Panc1 (cell line): ENCODE data around the gene LRRFIP1. TPM values are rescaled to one million over a fixed set of nuclear protein-coding genes. Genes with fewer than 3 reads are reported as not detected.
A peak's percentile ranks its signal among the peaks of the same experiment; 100 is the strongest.
"Not testable (repeated sequence)": the region's sequence is repeated elsewhere in the genome, so short reads cannot be mapped to it uniquely, and the experiment has no call there.

Experiments
- ATAC-seq: fragments of 200-7000 bp; cut with Tn5 transposase; 2 replicates; pipeline ENCODE4 v1.9.1; 2020; ENCODE audit warnings: mild to moderate bottlenecking, moderate library complexity
- BruUV-seq: library from RNA; stranded (reverse); fragments of 400-500 nt; replicated peaks from 2 replicates; lab custom pipeline; 2021; lab: Mats Ljungman, UMichigan
- CTCF ChIA-PET: fragments of 300-600 bp; sonication (Branson Sonifier 250); formaldehyde crosslinking; loops from one replicate; lab custom pipeline; 2022; ENCODE audit warnings: antibody characterized with exemption; lab: Charles Lee
- POLR2A ChIA-PET: fragments of 300-600 bp; sonication (Branson Sonifier 250); formaldehyde crosslinking; loops from one replicate; lab custom pipeline; 2022; ENCODE audit warnings: antibody characterized with exemption; lab: Charles Lee
- DNase-seq: peaks from one replicate; pipeline ENCODE4 v3.0.0-alpha.2; 2010; ENCODE audit warnings: low read depth, low spot score
- H3K27ac ChIP-seq: 2 replicates; pipeline ENCODE4 v1.5.1; 2011; ENCODE audit warnings: mild to moderate bottlenecking, low read length, inconsistent platforms
- H3K27me3 ChIP-seq: fragments of 200-500 bp; sonication (Bioruptor generic); 2 replicates; pipeline ENCODE4 v1.6.0; 2014; ENCODE audit warnings: low read length, inconsistent platforms; ENCODE audit not compliant: control insufficient read depth, insufficient read depth
- H3K36me3 ChIP-seq: fragments of 200-500 bp; sonication (Bioruptor generic); 2 replicates; pipeline ENCODE4 v1.5.1; 2014; ENCODE audit warnings: inconsistent platforms, mild to moderate bottlenecking, low read length, moderate library complexity; ENCODE audit not compliant: control insufficient read depth, insufficient read depth
- H3K4me1 ChIP-seq: 2 replicates; pipeline ENCODE4 v1.5.1; 2011; ENCODE audit warnings: inconsistent platforms, mild to moderate bottlenecking, low read length, moderate library complexity; ENCODE audit not compliant: control insufficient read depth, insufficient read depth
- H3K4me3 ChIP-seq, 2 experiments: 2 replicates each; pipeline ENCODE4 v1.5.1; 2011 to 2012; ENCODE audit warnings: low read depth in 2 of 2, low read length in 2 of 2, mild to moderate bottlenecking in 2 of 2, inconsistent platforms in 1 of 2, moderate library complexity in 1 of 2
- H3K9me3 ChIP-seq: fragments of 200-500 bp; sonication (Bioruptor generic); 2 replicates; pipeline ENCODE4 v1.5.1; 2014; ENCODE audit warnings: low read depth, mild to moderate bottlenecking, inconsistent platforms, low read length, moderate library complexity; ENCODE audit not compliant: control insufficient read depth, insufficient read depth
- POLR2AphosphoS5 ChIP-seq: IDR thresholded peaks from 2 replicates; pipeline ENCODE4 v1.6.1; 2012; ENCODE audit warnings: mild to moderate bottlenecking, low read depth, low read length, moderate library complexity
- SIN3A ChIP-seq: IDR thresholded peaks from 2 replicates; pipeline ENCODE4 v1.6.1; 2012; ENCODE audit warnings: low read depth, mild to moderate bottlenecking, low read length, moderate library complexity, borderline replicate concordance; ENCODE audit not compliant: insufficient read depth
- TCF7L2 ChIP-seq: IDR thresholded peaks from 2 replicates; pipeline ENCODE4 v1.6.1; 2011; ENCODE audit warnings: mild to moderate bottlenecking, low read depth, low read length, inconsistent platforms
- in situ Hi-C: cut with HindIII; loops from 2 replicates; pipeline ENCODE4 v1.10.0; 2016; ENCODE audit warnings: low sequenced_read_pairs, low pct_unique_long_range_greater_than_20kb
- intact Hi-C: fragments of 100-400 bp; cut with micrococcal nuclease; formaldehyde crosslinking; loops from one replicate; pipeline ENCODE4 v1.10.0; 2022; ENCODE audit not compliant: unreplicated experiment
- total RNA-seq: library from RNA; stranded (reverse); gene quantifications from one replicate; pipeline ENCODE4 v1.2.1, GENCODE V29; 2021; ENCODE audit not compliant: unreplicated experiment
- TF ChIP-seq, protein P1 (sequence below), 2 experiments: IDR thresholded peaks; 2 replicates each; pipeline ENCODE4 v1.6.1; 2011 to 2012; ENCODE audit warnings: low read depth in 2 of 2, control low read depth in 1 of 2, low read length in 1 of 2, mild to moderate bottlenecking in 1 of 2, moderate library complexity in 1 of 2; ENCODE audit not compliant: insufficient read depth in 1 of 2
- TF ChIP-seq, protein P2 (sequence below): fragments of 450-650 bp; IDR thresholded peaks from 2 replicates; pipeline ENCODE4 v1.5.1; 2017; ENCODE audit warnings: mild to moderate bottlenecking

LRRFIP1 gene
- total RNA-seq, 1 experiment from 2014 or later: 121 TPM

DNA sequence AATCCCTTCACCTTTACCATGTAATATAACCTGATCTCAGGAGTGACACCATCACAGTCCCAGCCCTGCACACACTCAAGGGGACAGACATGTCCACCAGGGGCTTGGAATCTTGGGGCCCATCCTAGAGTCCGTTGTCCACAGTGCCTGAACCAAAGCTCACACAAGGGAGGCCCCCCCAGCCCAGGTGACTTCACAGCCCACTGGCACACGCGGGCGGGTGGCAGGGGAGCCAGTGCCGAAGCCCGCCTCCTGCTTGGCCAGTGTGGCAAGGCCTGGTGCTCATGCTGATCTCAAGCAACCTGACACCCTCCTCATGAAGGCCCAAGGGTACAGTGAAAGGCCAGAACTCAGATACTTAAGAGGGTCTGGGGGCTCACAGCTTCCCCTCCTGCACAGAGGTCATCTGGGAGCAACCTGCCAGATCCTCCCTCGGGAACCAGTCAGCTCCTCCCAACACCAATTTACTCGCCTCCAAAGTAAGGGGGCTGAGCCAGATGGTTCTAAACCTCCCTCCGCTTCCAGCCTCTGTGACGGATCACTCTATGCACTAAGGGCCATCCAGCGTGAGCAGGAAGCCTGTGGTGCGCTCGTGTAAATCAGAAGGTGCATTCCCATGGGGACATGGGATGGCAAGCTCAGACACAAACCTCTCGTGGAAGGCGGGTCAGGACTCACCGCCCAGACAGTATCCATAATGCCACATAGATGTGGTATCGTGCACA is 33.6 kb upstream of the LRRFIP1 start:
- DNase-seq (no peak), ATAC-seq (no peak)
- ChIA-PET CTCF (no interaction called here), POLR2A (no interaction called here)
- Histone ChIP-seq H3K4me3 (no peak overlapping the region), H3K4me1 (peaks cover 39% of the 10 kb centered on the region), H3K36me3 (no peaks in the 10 kb centered on the region; the same call in 1 of the 2 replicates), H3K9me3 (no peaks in the 10 kb centered on the region), H3K27me3 (no peaks in the 10 kb centered on the region), H3K27ac (peak overlapping the region; percentile 69)
- no TSS peak for BruUV-seq
- in situ Hi-C loops (no loop called here), intact Hi-C loops (loop anchor here (10.0 kb wide), 1 partner anchor 151 kb away; no protein-coding TSS in a partner anchor)
- TF ChIP-seq TCF7L2 (no peak), SIN3A (no peak), POLR2AphosphoS5 (no peak)
- TF ChIP-seq, protein P1, sequence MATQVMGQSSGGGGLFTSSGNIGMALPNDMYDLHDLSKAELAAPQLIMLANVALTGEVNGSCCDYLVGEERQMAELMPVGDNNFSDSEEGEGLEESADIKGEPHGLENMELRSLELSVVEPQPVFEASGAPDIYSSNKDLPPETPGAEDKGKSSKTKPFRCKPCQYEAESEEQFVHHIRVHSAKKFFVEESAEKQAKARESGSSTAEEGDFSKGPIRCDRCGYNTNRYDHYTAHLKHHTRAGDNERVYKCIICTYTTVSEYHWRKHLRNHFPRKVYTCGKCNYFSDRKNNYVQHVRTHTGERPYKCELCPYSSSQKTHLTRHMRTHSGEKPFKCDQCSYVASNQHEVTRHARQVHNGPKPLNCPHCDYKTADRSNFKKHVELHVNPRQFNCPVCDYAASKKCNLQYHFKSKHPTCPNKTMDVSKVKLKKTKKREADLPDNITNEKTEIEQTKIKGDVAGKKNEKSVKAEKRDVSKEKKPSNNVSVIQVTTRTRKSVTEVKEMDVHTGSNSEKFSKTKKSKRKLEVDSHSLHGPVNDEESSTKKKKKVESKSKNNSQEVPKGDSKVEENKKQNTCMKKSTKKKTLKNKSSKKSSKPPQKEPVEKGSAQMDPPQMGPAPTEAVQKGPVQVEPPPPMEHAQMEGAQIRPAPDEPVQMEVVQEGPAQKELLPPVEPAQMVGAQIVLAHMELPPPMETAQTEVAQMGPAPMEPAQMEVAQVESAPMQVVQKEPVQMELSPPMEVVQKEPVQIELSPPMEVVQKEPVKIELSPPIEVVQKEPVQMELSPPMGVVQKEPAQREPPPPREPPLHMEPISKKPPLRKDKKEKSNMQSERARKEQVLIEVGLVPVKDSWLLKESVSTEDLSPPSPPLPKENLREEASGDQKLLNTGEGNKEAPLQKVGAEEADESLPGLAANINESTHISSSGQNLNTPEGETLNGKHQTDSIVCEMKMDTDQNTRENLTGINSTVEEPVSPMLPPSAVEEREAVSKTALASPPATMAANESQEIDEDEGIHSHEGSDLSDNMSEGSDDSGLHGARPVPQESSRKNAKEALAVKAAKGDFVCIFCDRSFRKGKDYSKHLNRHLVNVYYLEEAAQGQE (IDR thresholded peaks at IDR 0.05; ENCODE audit: insufficient read depth in 1 of 2, low read depth in 2 of 2, low read length in 1 of 2): no peak
- TF ChIP-seq, protein P2, sequence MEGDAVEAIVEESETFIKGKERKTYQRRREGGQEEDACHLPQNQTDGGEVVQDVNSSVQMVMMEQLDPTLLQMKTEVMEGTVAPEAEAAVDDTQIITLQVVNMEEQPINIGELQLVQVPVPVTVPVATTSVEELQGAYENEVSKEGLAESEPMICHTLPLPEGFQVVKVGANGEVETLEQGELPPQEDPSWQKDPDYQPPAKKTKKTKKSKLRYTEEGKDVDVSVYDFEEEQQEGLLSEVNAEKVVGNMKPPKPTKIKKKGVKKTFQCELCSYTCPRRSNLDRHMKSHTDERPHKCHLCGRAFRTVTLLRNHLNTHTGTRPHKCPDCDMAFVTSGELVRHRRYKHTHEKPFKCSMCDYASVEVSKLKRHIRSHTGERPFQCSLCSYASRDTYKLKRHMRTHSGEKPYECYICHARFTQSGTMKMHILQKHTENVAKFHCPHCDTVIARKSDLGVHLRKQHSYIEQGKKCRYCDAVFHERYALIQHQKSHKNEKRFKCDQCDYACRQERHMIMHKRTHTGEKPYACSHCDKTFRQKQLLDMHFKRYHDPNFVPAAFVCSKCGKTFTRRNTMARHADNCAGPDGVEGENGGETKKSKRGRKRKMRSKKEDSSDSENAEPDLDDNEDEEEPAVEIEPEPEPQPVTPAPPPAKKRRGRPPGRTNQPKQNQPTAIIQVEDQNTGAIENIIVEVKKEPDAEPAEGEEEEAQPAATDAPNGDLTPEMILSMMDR: no peak

DNA sequence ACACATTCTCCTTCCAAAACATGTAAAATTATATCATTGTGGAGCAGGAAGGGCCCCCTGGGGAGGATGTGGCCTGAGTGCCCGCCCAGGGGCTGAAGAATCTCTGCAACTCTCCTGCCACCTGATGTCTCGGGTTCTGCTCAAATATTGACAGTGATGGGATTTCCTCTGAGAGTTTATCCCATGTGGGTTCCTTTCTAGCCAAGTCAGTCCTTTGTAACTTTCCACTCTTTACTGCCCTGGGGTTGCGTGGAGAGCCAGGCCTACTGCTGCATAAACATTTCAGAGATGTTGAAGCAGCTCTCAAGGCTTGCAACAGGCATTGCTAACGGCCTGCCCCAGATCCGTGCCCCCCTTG is 32.9 kb upstream of the LRRFIP1 start:
- no peaks in the 10 kb centered on the region; the same call in 1 of the 2 replicates for H3K36me3 ChIP-seq
- TF ChIP-seq POLR2AphosphoS5: no peak
- TF ChIP-seq, protein P1 (IDR thresholded peaks at IDR 0.05; ENCODE audit: insufficient read depth in 1 of 2, low read depth in 2 of 2, low read length in 1 of 2): no peak
- TF ChIP-seq SIN3A: no peak
- TF ChIP-seq, protein P2: no peak
- no peak for TF ChIP-seq TCF7L2
- ATAC-seq (peak; percentile 51), DNase-seq (no peak)
- ChIA-PET POLR2A (no interaction called here), CTCF (no interaction called here)
- intact Hi-C loops: loop anchor here (10.0 kb wide), 1 partner anchor 150 kb away; no protein-coding TSS in a partner anchor
- H3K27me3 ChIP-seq: no peaks in the 10 kb centered on the region
- BruUV-seq: no TSS peak
- no peaks in the 10 kb centered on the region for H3K9me3 ChIP-seq
- in situ Hi-C loops: no loop called here
- H3K27ac ChIP-seq: peak overlapping the region; percentile 69
- peaks cover 39% of the 10 kb centered on the region for H3K4me1 ChIP-seq
- H3K4me3 ChIP-seq: no peak overlapping the region

DNA sequence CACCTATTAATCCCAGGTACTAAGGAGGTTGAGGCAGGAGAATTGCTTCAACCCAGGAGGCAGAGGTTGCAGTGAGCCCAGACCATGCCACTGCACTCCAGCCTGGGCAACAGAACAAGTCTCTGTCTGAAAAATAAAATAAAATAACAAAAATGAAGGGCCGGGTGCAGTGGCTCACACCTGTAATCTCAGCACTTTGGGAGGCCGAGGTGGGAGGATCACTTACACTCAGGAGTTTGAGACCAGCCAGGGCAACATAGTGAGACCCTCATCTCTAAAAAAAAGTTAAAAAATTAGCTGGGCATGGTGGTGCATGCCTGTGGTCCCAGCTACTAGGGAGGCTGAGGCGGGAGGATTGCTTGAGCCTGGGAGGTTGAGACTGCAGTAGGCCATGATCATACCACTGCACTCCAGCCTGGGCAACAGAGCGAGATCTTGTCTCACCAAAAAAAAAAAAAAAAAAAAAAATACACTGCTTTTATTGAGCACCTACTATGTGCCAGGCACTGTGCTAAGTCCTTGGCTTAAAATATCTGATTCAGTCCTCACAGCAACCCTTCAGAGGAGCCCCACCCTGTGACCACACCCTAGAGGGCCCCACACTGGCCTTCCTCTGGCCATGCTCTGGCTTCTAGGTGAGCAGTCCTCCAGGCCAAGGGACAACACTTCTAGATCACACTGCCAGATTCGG is 31.4 kb upstream of the LRRFIP1 start:
- H3K4me3 ChIP-seq, DNase-seq, ATAC-seq, H3K36me3 ChIP-seq, POLR2A ChIA-PET, BruUV-seq, CTCF ChIA-PET, H3K9me3 ChIP-seq, H3K27me3 ChIP-seq, in situ Hi-C loops: not testable (repeated sequence)
- peaks cover 28% of the 10 kb centered on the region for H3K4me1 ChIP-seq
- intact Hi-C loops: loop anchor here (10.0 kb wide), 1 partner anchor 149 kb away; no protein-coding TSS in a partner anchor
- peak overlapping the region; percentile 69 for H3K27ac ChIP-seq
